GM12878 (cell line): ENCODE results near the gene C17orf107. TPM values are rescaled to one million over a fixed set of nuclear protein-coding genes. Genes with fewer than 3 reads are reported as not detected.

Source experiments
- ATAC-seq: fragments of 200-7000 bp; cut with Tn5 transposase; 3 replicates; pipeline ENCODE4 v1.9.1; 2020; ENCODE audit warnings: mild to moderate bottlenecking, moderate library complexity
- BruUV-seq: library from RNA; stranded (reverse); fragments of 400-500 nt; replicated peaks from 2 replicates; lab custom pipeline; 2021; lab: Mats Ljungman, UMichigan
- CTCF ChIA-PET: fragments of 300-600 bp; sonication (Branson Sonifier 250); formaldehyde crosslinking; extraction: SDS; loops from one replicate; lab custom pipeline; 2021; ENCODE audit warnings: inconsistent platforms; lab: Yijun Ruan, JAX
- POLR2A ChIA-PET: fragments of 350-600 bp; formaldehyde crosslinking; extraction: SDS; loops from one replicate; lab custom pipeline; 2021; ENCODE audit warnings: inconsistent platforms; lab: Charles Lee
- RAD21 ChIA-PET: fragments of 300-600 bp; sonication (Branson Sonifier 250); formaldehyde crosslinking; loops from one replicate; lab custom pipeline; 2023; ENCODE audit warnings: antibody characterized with exemption; ENCODE audit not compliant: unreplicated experiment; lab: Charles Lee
- SMC1A ChIA-PET: fragments of 300-600 bp; sonication (Branson Sonifier 250); formaldehyde crosslinking; loops from one replicate; lab custom pipeline; 2023; ENCODE audit not compliant: unreplicated experiment, uncharacterized antibody; lab: Charles Lee
- DNase-seq: peaks from one replicate; pipeline ENCODE4 v3.0.0-alpha.2; 2011; ENCODE audit warnings: low read depth, low spot score
- FAIRE-seq: peaks from 3 replicates; lab custom pipeline; 2011; peaks lifted over from hg19 to GRCh38; lab: Jason Lieb, UNC
- H2AFZ ChIP-seq: 2 replicates; pipeline ENCODE4 v1.6.0; 2011; ENCODE audit warnings: low read depth, low read length, control low read depth; ENCODE audit not compliant: control insufficient read depth
- H3K27ac ChIP-seq: 2 replicates; pipeline ENCODE4 v1.5.1; 2011; ENCODE audit warnings: control low read depth; ENCODE audit not compliant: control insufficient read depth, insufficient read depth
- H3K27me3 ChIP-seq, 2 experiments: replicated peaks in 1 of 2; 2 replicates each; pipeline versions ENCODE4 v1.6.0 to v1.6.1; 2011; ENCODE audit warnings: low read length in 1 of 2; ENCODE audit not compliant: control insufficient read depth in 2 of 2, insufficient read depth in 2 of 2
- H3K36me3 ChIP-seq, 2 experiments: 2 replicates each; pipeline ENCODE4 v1.5.1; 2011; ENCODE audit warnings: low read length in 1 of 2; ENCODE audit not compliant: control insufficient read depth in 2 of 2, insufficient read depth in 2 of 2
- H3K4me1 ChIP-seq: 2 replicates; pipeline ENCODE4 v1.6.1; 2011; ENCODE audit warnings: mild to moderate bottlenecking, low read length, moderate library complexity, mixed read lengths; ENCODE audit not compliant: control insufficient read depth, insufficient read depth
- H3K4me2 ChIP-seq: 2 replicates; pipeline ENCODE4 v1.6.0; 2011; ENCODE audit warnings: control low read depth; ENCODE audit not compliant: control insufficient read depth, insufficient read depth
- H3K4me3 ChIP-seq: fragments of 200-600 bp; sonication (generic); 2 replicates; pipeline ENCODE4 v1.5.1; 2016
- H3K79me2 ChIP-seq: 2 replicates; pipeline ENCODE4 v1.6.0; 2011; ENCODE audit warnings: low read length; ENCODE audit not compliant: control insufficient read depth, insufficient read depth
- H3K9ac ChIP-seq: 2 replicates; pipeline ENCODE4 v1.8.0; 2011; ENCODE audit warnings: low read length, control low read depth, mixed read lengths; ENCODE audit not compliant: control insufficient read depth, insufficient read depth
- H3K9me3 ChIP-seq: replicated peaks from 3 replicates; pipeline ENCODE4 v1.5.1; 2011; ENCODE audit warnings: mild to moderate bottlenecking, low read length; ENCODE audit not compliant: control insufficient read depth, insufficient read depth
- H4K20me1 ChIP-seq: 2 replicates; pipeline ENCODE4 v1.6.0; 2011; ENCODE audit not compliant: control insufficient read depth, insufficient read depth
- IKZF2 ChIP-seq, 2 experiments: fragments of 450-650 bp; IDR thresholded peaks; 2 replicates each; pipeline ENCODE4 v1.6.1; 2017; ENCODE audit warnings: mild to moderate bottlenecking in 2 of 2, moderate library complexity in 2 of 2
- PAX8 ChIP-seq: fragments of 450-650 bp; IDR thresholded peaks from 2 replicates; pipeline ENCODE4 v1.6.1; 2017; ENCODE audit warnings: mild to moderate bottlenecking, moderate library complexity
- SMARCA5 ChIP-seq: fragments of 450-650 bp; IDR thresholded peaks from 2 replicates; pipeline ENCODE4 v1.6.1; 2017; ENCODE audit warnings: mild to moderate bottlenecking
- ZNF207 ChIP-seq: fragments of 450-650 bp; IDR thresholded peaks from 2 replicates; pipeline ENCODE4 v1.6.1; 2014; ENCODE audit warnings: antibody characterized with exemption, mild to moderate bottlenecking, borderline replicate concordance
- ZSCAN29 ChIP-seq: fragments of 450-650 bp; IDR thresholded peaks from 2 replicates; pipeline ENCODE4 v1.6.1; 2017; ENCODE audit warnings: mild to moderate bottlenecking, moderate library complexity
- WGBS: methylation state at CpG from one replicate; pipeline ENCODE4 v1.1.6; 2016; ENCODE audit warnings: low lambda C conversion rate; ENCODE audit not compliant: insufficient replicate concordance, insufficient coverage; ENCODE audit errors: missing lambda C conversion rate; 5-methylcytosine and 5-hydroxymethylcytosine counted together
- in situ Hi-C: fragments of 300-500 bp; cut with MboI; formaldehyde crosslinking; loops from 9 replicates; pipeline ENCODE4 v1.14.3; 2018; ENCODE audit warnings: mixed read lengths
- intact Hi-C: fragments of 100-400 bp; cut with micrococcal nuclease; formaldehyde crosslinking; loops from one replicate; pipeline ENCODE4 v1.14.2; 2022; ENCODE audit not compliant: unreplicated experiment
- polyA plus RNA-seq, 11 experiments: library from polyadenylated mRNA; depleted of rRNA in 4 of 11; unstranded in 6 of 11; stranded (reverse) in 5 of 11; fragments of >200 nt; fragmentation: Nextera tagmentation in 4 of 11; fragmentation: Illumina TruSeq in 1 of 11; extraction: Ambion mirVana in 4 of 11; extraction: Trizol in 1 of 11; gene quantifications; 1 replicate in 1 of 11; 2 replicates in 10 of 11; pipeline versions ENCODE4 v1.2.1 to v1.2.3, GENCODE V29; 2011 to 2016; ENCODE audit warnings: inconsistent platforms in 2 of 11, missing spikeins in 2 of 11, low read depth in 1 of 11
- total RNA-seq, 4 experiments: library from RNA; depleted of rRNA in 3 of 4; stranded (reverse); fragments of >200 nt in 3 of 4; fragmentation: Illumina TruSeq in 1 of 4; extraction: Trizol in 1 of 4; gene quantifications; 2 replicates each; pipeline versions ENCODE4 v1.2.1 to v1.2.3, GENCODE V29; 2013 to 2021
- TF ChIP-seq, protein P1 (sequence below): fragments of 450-650 bp; IDR thresholded peaks from 2 replicates; pipeline ENCODE4 v1.6.1; 2017; ENCODE audit warnings: low read depth, mild to moderate bottlenecking, moderate library complexity

C17orf107 gene
- total and polyA plus RNA-seq, 10 of the 15 experiments (the other 5 are each of a cell fraction or from before 2014, with no cell fraction given): 0.05 to 0.46 (median 0.11) TPM; not detected in 3

DNA sequence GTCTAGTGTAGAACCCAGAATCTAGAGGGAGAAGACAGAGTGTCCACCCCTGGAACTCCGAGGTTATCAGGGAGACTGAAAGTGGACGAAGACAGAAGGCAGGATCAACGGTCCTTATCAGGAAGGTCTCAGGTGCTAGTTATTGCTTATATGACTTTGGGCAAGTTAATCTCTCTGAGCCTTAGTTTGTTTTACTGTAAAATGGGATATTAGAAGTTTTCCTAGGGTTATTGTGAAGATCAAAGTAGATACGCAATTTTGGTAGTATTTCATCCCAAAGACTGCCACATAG lies 41.9 kb downstream of the C17orf107 start:
- Histone ChIP-seq H4K20me1 (no peaks in the 10 kb centered on the region; the same call in none of the 2 replicates), H3K79me2 (peaks cover 80% of the 10 kb centered on the region), H2AFZ (no peak overlapping the region), H3K4me3 (peak overlapping the region; percentile 85), H3K9ac (peak overlapping the region; percentile 98), H3K4me2 (peak overlapping the region; percentile 55), H3K9me3 (no peaks in the 10 kb centered on the region), H3K27me3 (no peaks in the 10 kb centered on the region), H3K36me3 (peaks cover 20 to 28% of the 10 kb centered on the region in 2 experiments), H3K27ac (peak overlapping the region; percentile 97), H3K4me1 (peaks cover 46% of the 10 kb centered on the region)
- in situ Hi-C loops: no loop called here
- ChIA-PET SMC1A (interaction anchor here (4.5 kb wide), 1 partner anchor 26 kb away, joined by 38 read pairs; the partner anchor contains the start of gene SPAG7), RAD21 (no interaction called here), POLR2A (interaction anchor here (17.5 kb wide), 1 partner anchor 24 kb away, joined by 272 read pairs; the partner anchor contains the start of gene SPAG7), CTCF (interaction anchor here (3.0 to 3.5 kb wide), 2 partner anchors 25 to 32 kb away, joined by 18 to 28 read pairs; partner anchors contain the start of gene SPAG7)
- DNase-seq (no peak), FAIRE-seq (no peak), ATAC-seq (no peak)
- WGBS: 2% methylated on average over 4 of the region's 4 CpGs
- intact Hi-C loops: loop anchor here (5.0 kb wide), 1 partner anchor 296 kb away; no protein-coding TSS in a partner anchor
- TF ChIP-seq ZSCAN29 (no peak), IKZF2 (IDR thresholded peaks at IDR 0.05) (no peak), ZNF207 (no peak), SMARCA5 (no peak), PAX8 (no peak)
- TF ChIP-seq, protein P1, sequence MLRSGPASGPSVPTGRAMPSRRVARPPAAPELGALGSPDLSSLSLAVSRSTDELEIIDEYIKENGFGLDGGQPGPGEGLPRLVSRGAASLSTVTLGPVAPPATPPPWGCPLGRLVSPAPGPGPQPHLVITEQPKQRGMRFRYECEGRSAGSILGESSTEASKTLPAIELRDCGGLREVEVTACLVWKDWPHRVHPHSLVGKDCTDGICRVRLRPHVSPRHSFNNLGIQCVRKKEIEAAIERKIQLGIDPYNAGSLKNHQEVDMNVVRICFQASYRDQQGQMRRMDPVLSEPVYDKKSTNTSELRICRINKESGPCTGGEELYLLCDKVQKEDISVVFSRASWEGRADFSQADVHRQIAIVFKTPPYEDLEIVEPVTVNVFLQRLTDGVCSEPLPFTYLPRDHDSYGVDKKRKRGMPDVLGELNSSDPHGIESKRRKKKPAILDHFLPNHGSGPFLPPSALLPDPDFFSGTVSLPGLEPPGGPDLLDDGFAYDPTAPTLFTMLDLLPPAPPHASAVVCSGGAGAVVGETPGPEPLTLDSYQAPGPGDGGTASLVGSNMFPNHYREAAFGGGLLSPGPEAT: no peak
- no TSS peak for BruUV-seq
